HepG2 (cell line): ENCODE results near the gene OSBPL2. TPM values are rescaled to one million over a fixed set of nuclear protein-coding genes. Genes with fewer than 3 reads are reported as not detected.
A peak's percentile ranks its signal among the peaks of the same experiment; 100 is the strongest.

Experiments
- AGO1 ChIP-seq: fragments of 200-400 bp; formaldehyde crosslinking; IDR thresholded peaks from 2 replicates; pipeline ENCODE4 v1.6.1; 2017; ENCODE audit warnings: mild to moderate bottlenecking, low read depth, low read length, moderate library complexity; ENCODE audit not compliant: poor library complexity, severe bottlenecking
- DZIP1 ChIP-seq: sonication (generic); formaldehyde crosslinking; IDR thresholded peaks from 2 replicates; pipeline ENCODE4 v1.5.0; 2020; ENCODE audit warnings: mild to moderate bottlenecking, missing genetic modification reagents
- NR2F2 ChIP-seq: IDR thresholded peaks from 2 replicates; pipeline ENCODE4 v1.6.1; 2012; ENCODE audit warnings: low read depth, inconsistent platforms, borderline replicate concordance
- RERE ChIP-seq: IDR thresholded peaks from 2 replicates; pipeline ENCODE4 v1.6.1; 2016; ENCODE audit warnings: low read depth, missing genetic modification reagents, missing compliant biosample characterization
- SUZ12 ChIP-seq: fragments of 150-350 bp; IDR thresholded peaks from 2 replicates; pipeline ENCODE4 v1.6.1; 2014; ENCODE audit warnings: low read depth, low read length
- ZNF564 ChIP-seq: sonication (generic); formaldehyde crosslinking; IDR thresholded peaks from 2 replicates; pipeline ENCODE4 v1.8.1; 2023; ENCODE audit warnings: mild to moderate bottlenecking, missing genetic modification reagents
- ZNF776 ChIP-seq: sonication (generic); formaldehyde crosslinking; IDR thresholded peaks from 2 replicates; pipeline ENCODE4 v1.4.0; 2020; ENCODE audit warnings: mild to moderate bottlenecking, missing genetic modification reagents
- ZSCAN21 ChIP-seq: sonication (generic); formaldehyde crosslinking; IDR thresholded peaks from 2 replicates; pipeline ENCODE4 v1.8.0; 2022; ENCODE audit warnings: mild to moderate bottlenecking, missing genetic modification reagents, moderate library complexity, borderline replicate concordance
- polyA plus RNA-seq, 8 experiments: library from polyadenylated mRNA; depleted of rRNA in 3 of 8; stranded (reverse) in 7 of 8; unstranded in 1 of 8; fragments of >200 nt; fragmentation: Illumina TruSeq in 4 of 8; extraction: Trizol in 4 of 8; gene quantifications; 2 replicates each; pipeline versions ENCODE4 v1.2.1 to v1.2.3, GENCODE V29; 2011 to 2016; ENCODE audit warnings: low read depth in 4 of 8, missing spikeins in 1 of 8, mixed read lengths in 1 of 8; ENCODE audit not compliant: insufficient read depth in 1 of 8
- total RNA-seq, 5 experiments: library from RNA; depleted of rRNA; stranded (reverse); fragments of >200 nt; fragmentation: Illumina TruSeq; extraction: Trizol; gene quantifications; 2 replicates each; pipeline ENCODE4 v1.2.3, GENCODE V29; 2016; ENCODE audit warnings: low read depth in 1 of 5
- TF ChIP-seq, protein P1 (sequence below): sonication (generic); formaldehyde crosslinking; IDR thresholded peaks from 2 replicates; pipeline ENCODE4 v1.4.0; 2020; ENCODE audit warnings: missing genetic modification reagents, borderline replicate concordance
- TF ChIP-seq, protein P2 (sequence below), 2 experiments: sonication (generic) in 1 of 2; formaldehyde crosslinking in 1 of 2; IDR thresholded peaks; 2 replicates each; pipeline versions ENCODE4 v1.6.1 to v1.9.0; 2014 to 2022; ENCODE audit warnings: antibody characterized with exemption in 1 of 2, borderline replicate concordance in 1 of 2, inconsistent platforms in 1 of 2, low read depth in 1 of 2, missing genetic modification reagents in 1 of 2

OSBPL2 gene
- total and polyA plus RNA-seq, 2 of the 13 experiments (the other 11 are each of a cell fraction or from before 2014, with no cell fraction given) = 18.5 to 37.4 TPM

GRCh38 chr20:62302341-62303061 lies 64.2 kb downstream of the OSBPL2 start, which contains the start of gene ADRM1 (continued):
- TF ChIP-seq, protein P1, sequence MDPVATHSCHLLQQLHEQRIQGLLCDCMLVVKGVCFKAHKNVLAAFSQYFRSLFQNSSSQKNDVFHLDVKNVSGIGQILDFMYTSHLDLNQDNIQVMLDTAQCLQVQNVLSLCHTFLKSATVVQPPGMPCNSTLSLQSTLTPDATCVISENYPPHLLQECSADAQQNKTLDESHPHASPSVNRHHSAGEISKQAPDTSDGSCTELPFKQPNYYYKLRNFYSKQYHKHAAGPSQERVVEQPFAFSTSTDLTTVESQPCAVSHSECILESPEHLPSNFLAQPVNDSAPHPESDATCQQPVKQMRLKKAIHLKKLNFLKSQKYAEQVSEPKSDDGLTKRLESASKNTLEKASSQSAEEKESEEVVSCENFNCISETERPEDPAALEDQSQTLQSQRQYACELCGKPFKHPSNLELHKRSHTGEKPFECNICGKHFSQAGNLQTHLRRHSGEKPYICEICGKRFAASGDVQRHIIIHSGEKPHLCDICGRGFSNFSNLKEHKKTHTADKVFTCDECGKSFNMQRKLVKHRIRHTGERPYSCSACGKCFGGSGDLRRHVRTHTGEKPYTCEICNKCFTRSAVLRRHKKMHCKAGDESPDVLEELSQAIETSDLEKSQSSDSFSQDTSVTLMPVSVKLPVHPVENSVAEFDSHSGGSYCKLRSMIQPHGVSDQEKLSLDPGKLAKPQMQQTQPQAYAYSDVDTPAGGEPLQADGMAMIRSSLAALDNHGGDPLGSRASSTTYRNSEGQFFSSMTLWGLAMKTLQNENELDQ (CRISPR knock-in tag) = no peak
- 0 out of 2 replicates have a peak, but pooled peaks have one; percentile 35 for TF ChIP-seq ZSCAN21 (CRISPR knock-in tag)
- TF ChIP-seq AGO1 = peak; percentile 94
- TF ChIP-seq, protein P2, sequence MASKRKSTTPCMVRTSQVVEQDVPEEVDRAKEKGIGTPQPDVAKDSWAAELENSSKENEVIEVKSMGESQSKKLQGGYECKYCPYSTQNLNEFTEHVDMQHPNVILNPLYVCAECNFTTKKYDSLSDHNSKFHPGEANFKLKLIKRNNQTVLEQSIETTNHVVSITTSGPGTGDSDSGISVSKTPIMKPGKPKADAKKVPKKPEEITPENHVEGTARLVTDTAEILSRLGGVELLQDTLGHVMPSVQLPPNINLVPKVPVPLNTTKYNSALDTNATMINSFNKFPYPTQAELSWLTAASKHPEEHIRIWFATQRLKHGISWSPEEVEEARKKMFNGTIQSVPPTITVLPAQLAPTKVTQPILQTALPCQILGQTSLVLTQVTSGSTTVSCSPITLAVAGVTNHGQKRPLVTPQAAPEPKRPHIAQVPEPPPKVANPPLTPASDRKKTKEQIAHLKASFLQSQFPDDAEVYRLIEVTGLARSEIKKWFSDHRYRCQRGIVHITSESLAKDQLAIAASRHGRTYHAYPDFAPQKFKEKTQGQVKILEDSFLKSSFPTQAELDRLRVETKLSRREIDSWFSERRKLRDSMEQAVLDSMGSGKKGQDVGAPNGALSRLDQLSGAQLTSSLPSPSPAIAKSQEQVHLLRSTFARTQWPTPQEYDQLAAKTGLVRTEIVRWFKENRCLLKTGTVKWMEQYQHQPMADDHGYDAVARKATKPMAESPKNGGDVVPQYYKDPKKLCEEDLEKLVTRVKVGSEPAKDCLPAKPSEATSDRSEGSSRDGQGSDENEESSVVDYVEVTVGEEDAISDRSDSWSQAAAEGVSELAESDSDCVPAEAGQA (IDR thresholded peaks at IDR 0.05; ENCODE audit: low read depth) = peak; percentile 81
- TF ChIP-seq, protein P2 (CRISPR knock-in tag; IDR thresholded peaks at IDR 0.05; ENCODE audit: borderline replicate concordance) = no peak; the same call in 1 of the 2 replicates
- TF ChIP-seq NR2F2 = no peak
- no peak for TF ChIP-seq SUZ12
- TF ChIP-seq ZNF776 (CRISPR knock-in tag) = no peak
- no peak; the same call in 1 of the 2 replicates for TF ChIP-seq ZNF564 (CRISPR knock-in tag)
- TF ChIP-seq DZIP1 (CRISPR knock-in tag) = no peak
- 0 out of 2 replicates have a peak, but pooled peaks have one; percentile 44 for TF ChIP-seq RERE (CRISPR knock-in tag)
